ENCODE results near the gene THAP4. TPM values are rescaled to one million over a fixed set of nuclear protein-coding genes. Genes with fewer than 3 reads are reported as not detected.

THAP4 gene
- total and polyA plus RNA-seq, 8 donors: 16.0 to 172 (median 49.3) TPM

GRCh38 chr2:241649927-241650326 lies 13.0 kb upstream of the THAP4 start:
- H3K27ac ChIP-seq: no peak overlapping the region
- 82 to 90% (median 84%) methylated on average over 6 of the region's 6 CpGs for WGBS, 5 donors
- H3K4me1 ChIP-seq: peaks cover 4 to 34% (median 18%) of the 10 kb centered on the region in 4 donors
- H3K27me3 ChIP-seq: no peaks in the 10 kb centered on the region
- no peak overlapping the region for H3K4me3 ChIP-seq
- no peaks in the 10 kb centered on the region for H3K9me3 ChIP-seq
- no peak for DNase-seq
- no peak for TF ChIP-seq CTCF (IDR thresholded peaks at IDR 0.05)
- no peak for TF ChIP-seq EP300 (IDR thresholded peaks at IDR 0.05)
- TF ChIP-seq POLR2A (IDR thresholded peaks at IDR 0.05): no peak
- H3K36me3 ChIP-seq: peaks cover 27 to 53% (median 49%) of the 10 kb centered on the region in 4 donors
- intact Hi-C loops (cut with DNase I; ENCODE audit: low total_unique reads): no loop called here

GRCh38 chr2:241649404-241649803 lies 12.4 kb upstream of the THAP4 start:
- no peak for TF ChIP-seq POLR2A (IDR thresholded peaks at IDR 0.05)
- no peak for TF ChIP-seq EP300 (IDR thresholded peaks at IDR 0.05)
- TF ChIP-seq CTCF (IDR thresholded peaks at IDR 0.05): no peak
- 59 to 77% (median 63%) methylated on average over 4 of the region's 4 CpGs for WGBS, 5 donors
- Histone ChIP-seq H3K36me3 (peaks cover 22 to 49% (median 44%) of the 10 kb centered on the region in 4 donors), H3K27ac (no peak overlapping the region), H3K27me3 (no peaks in the 10 kb centered on the region), H3K4me3 (no peak overlapping the region), H3K9me3 (no peaks in the 10 kb centered on the region), H3K4me1 (peaks cover 4 to 34% (median 18%) of the 10 kb centered on the region in 4 donors)
- intact Hi-C loops (cut with DNase I; ENCODE audit: low total_unique reads): no loop called here
- no peak for DNase-seq

GRCh38 chr2:241648453-241648852 lies 11.5 kb upstream of the THAP4 start:
- Histone ChIP-seq H3K27ac (no peak overlapping the region), H3K9me3 (no peaks in the 10 kb centered on the region), H3K27me3 (no peaks in the 10 kb centered on the region), H3K36me3 (peaks cover 18 to 40% (median 35%) of the 10 kb centered on the region in 4 donors), H3K4me3 (no peak overlapping the region), H3K4me1 (peaks cover 4 to 34% (median 18%) of the 10 kb centered on the region in 4 donors)
- 79 to 89% (median 87%) methylated on average over 5 to 6 of the region's 6 CpGs for WGBS, 5 donors
- no peak for DNase-seq
- intact Hi-C loops (cut with DNase I; ENCODE audit: low total_unique reads): no loop called here
- TF ChIP-seq POLR2A (IDR thresholded peaks at IDR 0.05) (no peak), POLR2AphosphoS5 (IDR thresholded peaks at IDR 0.05) (no peak), CTCF (IDR thresholded peaks at IDR 0.05) (no peak), EP300 (IDR thresholded peaks at IDR 0.05) (no peak)

DNA sequence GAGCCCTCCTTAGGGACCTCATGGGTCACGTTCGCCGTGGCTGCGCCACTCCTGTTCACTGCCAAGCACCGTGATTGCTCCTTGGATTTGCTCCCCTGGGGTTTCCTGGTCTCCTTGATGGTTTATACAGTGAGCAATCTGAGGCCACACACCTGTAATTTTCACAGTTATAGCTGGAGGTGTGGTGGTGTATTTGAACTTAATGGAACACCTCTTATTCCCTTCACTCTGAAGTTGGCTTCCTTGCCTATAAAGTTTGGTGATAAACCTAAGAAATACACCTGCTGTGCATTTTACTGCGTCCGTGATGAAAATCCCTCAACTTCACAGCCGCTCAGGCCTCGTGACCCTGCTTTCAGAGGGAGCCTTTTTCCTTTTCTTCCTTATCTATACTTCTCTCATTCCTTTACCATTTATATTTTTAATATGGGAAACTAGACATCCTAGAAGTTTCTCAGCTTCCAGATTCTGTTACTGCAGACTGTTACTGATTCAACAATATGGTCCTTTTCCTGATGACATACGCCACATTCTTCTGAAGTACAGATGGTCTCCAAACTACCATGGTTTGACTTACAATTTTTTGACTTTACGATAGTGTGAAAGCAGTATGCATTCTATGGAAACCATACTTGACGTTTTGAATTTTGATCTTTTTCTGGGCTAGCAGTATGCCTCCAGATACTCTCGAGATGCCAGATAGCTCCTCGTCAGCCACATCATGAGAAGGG lies 9.1 kb upstream of the THAP4 start:
- intact Hi-C loops (cut with DNase I; ENCODE audit: low total_unique reads): no loop called here
- Histone ChIP-seq H3K27me3 (no peaks in the 10 kb centered on the region), H3K27ac (no peak overlapping the region), H3K9me3 (no peaks in the 10 kb centered on the region), H3K4me3 (no peak overlapping the region), H3K36me3 (peaks cover 0 to 16% (median 11%) of the 10 kb centered on the region in 4 donors), H3K4me1 (peaks cover 5 to 49% (median 23%) of the 10 kb centered on the region in 4 donors)
- DNase-seq: no peak
- TF ChIP-seq POLR2A (IDR thresholded peaks at IDR 0.05) (no peak), CTCF (IDR thresholded peaks at IDR 0.05) (no peak), EP300 (IDR thresholded peaks at IDR 0.05) (no peak), POLR2AphosphoS5 (IDR thresholded peaks at IDR 0.05) (no peak)
- whole genome bisulfite sequencing, 5 donors: 88 to 93% (median 91%) methylated on average over 14 of the region's 14 CpGs

Data from stomach (tissue), 9 donors.